HT1080 (cell line): ENCODE data around the gene TMEM72. TPM values are rescaled to one million over a fixed set of nuclear protein-coding genes. Genes with fewer than 3 reads are reported as not detected.

ENCODE experiments used
- DNase-seq: peaks from one replicate; pipeline ENCODE4 v3.0.0-alpha.2; 2015; ENCODE audit warnings: low read depth
- total RNA-seq: library from RNA; depleted of rRNA; stranded (reverse); fragments of >200 nt; shearing (Covaris generic); gene quantifications from 2 replicates; pipeline ENCODE4 v1.2.3, GENCODE V29; 2014

Gene TMEM72
- total RNA-seq, 1 experiment from 2014 or later, result not detected

- no peak for DNase-seq
Measured at GRCh38 chr10:44954042-44954441, 42.9 kb downstream of the TMEM72 start.

- DNase-seq, result no peak
Measured at GRCh38 chr10:44954962-44955361, 43.8 kb downstream of the TMEM72 start.

- DNase-seq, result no peak
Measured at GRCh38 chr10:44955413-44956070, 44.4 kb downstream of the TMEM72 start.

GRCh38 chr10:44956226-44956625 lies 45.1 kb downstream of the TMEM72 start:
- DNase-seq, result no peak

- DNase-seq, result no peak
Measured at GRCh38 chr10:44956717-44957706, 45.9 kb downstream of the TMEM72 start.

GRCh38 chr10:44958196-44958897 lies 47.2 kb downstream of the TMEM72 start:
- peak; percentile 35 for DNase-seq

GRCh38 chr10:44958898-44959246 lies 47.7 kb downstream of the TMEM72 start:
- no peak for DNase-seq

GRCh38 chr10:44959247-44960087 lies 48.3 kb downstream of the TMEM72 start, which contains the start of gene RASSF4:
Gene RASSF4, plus strand, starts transcription at chr10:44959802. Its CDS starts 10,401 bp downstream, at chr10:44970203.
- DNase-seq, result peak; percentile 70

GRCh38 chr10:44960088-44960460 lies 48.9 kb downstream of the TMEM72 start:
- DNase-seq, result no peak

- DNase-seq, result no peak
Measured at GRCh38 chr10:44960482-44961229, 49.5 kb downstream of the TMEM72 start.

GRCh38 chr10:44961230-44961571 lies 50.1 kb downstream of the TMEM72 start:
- DNase-seq, result no peak

- DNase-seq, result no peak
Measured at GRCh38 chr10:44961931-44962750, 51.0 kb downstream of the TMEM72 start.

GRCh38 chr10:44962870-44963738 lies 52.0 kb downstream of the TMEM72 start:
- DNase-seq, result no peak

- no peak for DNase-seq
Measured at GRCh38 chr10:44963772-44964633, 52.9 kb downstream of the TMEM72 start.

- DNase-seq, result no peak
Measured at GRCh38 chr10:44965104-44965503, 54.0 kb downstream of the TMEM72 start.

GRCh38 chr10:44965651-44966097 lies 54.5 kb downstream of the TMEM72 start:
- no peak for DNase-seq

- DNase-seq, result no peak
Measured at GRCh38 chr10:44966129-44966815, 55.1 kb downstream of the TMEM72 start.
